ENCODE measurements around the gene MED12L.

Gene MED12L

GRCh38 chr3:151268267-151269235 is 183.1 kb downstream of the MED12L start:
- DNase-seq = no peak

DNA sequence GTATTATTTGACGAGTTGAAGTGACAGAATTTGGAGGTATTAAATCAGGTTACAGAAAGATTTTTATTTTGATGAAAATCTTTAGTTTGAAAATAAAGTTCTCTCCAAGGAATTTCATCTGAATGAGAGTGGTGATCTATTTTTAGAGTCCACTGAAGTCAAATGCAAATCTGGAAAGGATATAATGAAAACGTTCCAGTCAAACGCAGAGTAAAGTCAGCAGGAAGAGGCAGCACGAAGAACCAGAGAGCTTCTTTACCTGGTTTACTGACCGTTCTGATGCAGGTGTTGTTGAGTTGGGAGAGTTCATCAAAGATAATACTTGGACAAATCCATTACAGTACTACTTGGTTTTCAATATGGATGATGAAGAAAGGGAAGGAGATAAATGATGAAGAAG is 184.2 kb downstream of the MED12L start:
- no peak for DNase-seq

- DNase-seq = no peak
Observed at GRCh38 chr3:151275091-151275490, 189.6 kb downstream of the MED12L start.

DNA sequence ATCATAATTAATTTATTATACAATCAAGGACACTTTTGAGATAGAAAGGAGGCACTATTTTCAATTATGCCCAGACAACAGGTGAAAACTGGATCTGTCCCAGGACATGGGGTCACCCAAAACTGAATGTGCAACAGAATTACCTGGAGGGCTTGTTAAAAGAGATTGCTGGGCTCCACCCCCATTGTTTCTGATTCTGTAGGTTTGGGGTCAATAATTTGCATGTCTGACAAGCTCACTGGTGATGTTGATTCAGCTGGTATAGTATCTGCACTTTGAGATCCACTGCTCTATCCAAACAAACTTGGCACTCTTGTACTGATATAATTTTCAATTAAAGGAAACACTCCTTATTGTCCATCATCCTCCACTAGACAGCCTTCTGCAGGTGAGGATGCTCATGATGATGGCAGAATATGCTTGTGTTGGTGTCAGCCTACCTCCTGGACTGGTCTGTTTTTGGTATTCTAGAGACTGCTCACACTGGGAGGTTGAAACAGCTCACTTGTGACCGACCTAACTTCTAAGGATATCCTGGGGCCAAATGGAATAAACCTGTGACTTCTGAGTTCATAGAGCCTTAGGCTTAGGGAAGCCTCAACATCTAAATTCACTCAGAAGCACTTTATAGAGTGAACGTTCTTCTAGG is 190.7 kb downstream of the MED12L start:
- no peak for DNase-seq

- DNase-seq = peak; percentile 71
Observed at GRCh38 chr3:151276687-151277042, 191.2 kb downstream of the MED12L start.

- DNase-seq = peak; percentile 11
Observed at GRCh38 chr3:151278230-151278629, 192.8 kb downstream of the MED12L start, which contains the start of gene P2RY14. TSS of gene P2RY14 (minus strand) at chr3:151278542. CDS start at chr3:151214316, 64,226 bp downstream.

DNA sequence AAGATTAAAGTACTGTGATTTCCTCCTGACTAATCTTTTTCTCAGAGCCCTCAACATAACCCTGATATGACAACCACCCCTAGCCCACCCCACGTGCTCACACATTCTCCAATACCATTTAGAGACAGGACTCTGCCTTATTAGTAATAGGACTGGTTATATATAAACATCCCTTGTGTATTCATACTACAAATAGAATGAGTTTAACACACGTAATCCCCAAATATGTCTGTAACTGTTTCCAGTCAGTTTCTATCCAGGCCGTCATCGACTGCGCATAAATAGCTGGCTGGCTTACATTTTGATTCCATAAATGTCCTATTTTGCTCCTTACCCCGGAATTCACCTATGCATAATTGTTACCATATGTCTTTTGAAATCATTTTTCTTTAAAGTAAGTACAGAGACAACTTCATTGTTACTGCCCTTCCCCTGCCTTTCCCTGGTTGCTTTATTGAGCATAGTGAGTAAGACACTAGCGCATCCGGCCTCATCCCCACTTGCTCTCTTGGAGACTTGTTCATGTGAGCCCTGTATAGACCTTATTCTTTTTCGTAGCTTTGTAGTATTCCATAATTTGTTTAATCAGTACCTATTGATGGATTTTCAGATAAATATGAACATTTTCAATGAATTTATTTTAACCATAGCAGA is 196.3 kb downstream of the MED12L start:
- DNase-seq = no peak

GRCh38 chr3:151282921-151283320 is 197.5 kb downstream of the MED12L start:
- DNase-seq = no peak

- DNase-seq = no peak
Observed at GRCh38 chr3:151283387-151283786, 197.9 kb downstream of the MED12L start.

GRCh38 chr3:151283907-151284461 is 198.5 kb downstream of the MED12L start:
- DNase-seq = no peak

DNA sequence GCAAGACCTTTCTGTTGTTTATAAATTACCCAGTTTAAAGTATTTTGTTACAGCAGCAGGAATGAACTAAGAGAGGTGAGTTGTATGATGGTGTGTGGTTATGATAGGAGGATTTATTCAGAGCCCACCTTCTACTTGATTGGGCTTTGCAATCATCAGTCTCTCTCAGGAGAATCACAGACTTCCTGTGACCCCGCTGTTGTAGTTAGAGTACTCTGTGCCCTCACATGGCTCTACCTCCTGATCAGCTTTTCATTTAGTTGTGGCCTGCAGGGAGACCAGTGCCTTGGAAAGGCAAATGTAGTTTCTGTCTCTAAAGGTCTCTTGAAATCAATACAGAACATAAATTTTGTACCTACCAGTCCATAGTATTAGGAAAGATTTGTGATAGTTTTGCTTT is 200.5 kb downstream of the MED12L start:
- no peak for DNase-seq

DNA sequence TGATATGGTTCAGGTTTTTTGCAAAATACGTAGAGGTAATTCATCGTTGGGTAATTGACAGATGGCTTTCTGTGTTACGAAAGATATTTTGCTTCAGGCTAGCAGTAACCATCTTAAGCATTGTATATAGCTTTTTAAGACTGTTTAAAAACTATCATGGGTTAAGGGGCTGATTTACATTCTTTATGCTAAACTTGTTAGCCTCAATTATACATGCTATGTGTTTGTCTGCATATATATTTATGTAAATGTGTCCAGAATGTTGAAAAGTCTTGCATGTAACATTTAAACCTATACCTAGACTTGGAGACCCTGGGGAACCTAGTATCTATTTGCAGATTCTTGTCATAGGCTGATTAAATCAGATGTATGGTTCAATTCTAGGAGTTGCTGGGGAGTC is 204.0 kb downstream of the MED12L start:
- no peak for DNase-seq

DNA sequence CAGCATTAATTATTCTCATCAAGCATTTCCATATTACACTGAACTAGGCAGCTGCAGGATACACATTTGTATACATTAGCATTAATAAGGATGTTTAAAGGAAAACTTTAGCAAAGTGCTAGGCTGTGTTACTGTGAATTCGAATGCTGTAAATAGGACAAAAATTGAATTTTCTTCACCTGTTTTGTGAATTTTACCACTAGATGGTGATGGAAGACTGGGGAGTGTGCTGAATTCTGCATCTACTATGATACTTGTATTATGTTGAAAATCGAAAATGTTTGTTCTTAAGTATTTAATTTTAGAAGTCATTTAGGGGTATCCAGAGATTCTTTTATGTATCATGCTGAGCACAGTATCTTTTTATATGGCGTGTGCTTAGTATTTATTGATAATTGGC is 205.2 kb downstream of the MED12L start:
- no peak for DNase-seq

GRCh38 chr3:151293127-151293526 is 207.7 kb downstream of the MED12L start:
- no peak for DNase-seq

DNA sequence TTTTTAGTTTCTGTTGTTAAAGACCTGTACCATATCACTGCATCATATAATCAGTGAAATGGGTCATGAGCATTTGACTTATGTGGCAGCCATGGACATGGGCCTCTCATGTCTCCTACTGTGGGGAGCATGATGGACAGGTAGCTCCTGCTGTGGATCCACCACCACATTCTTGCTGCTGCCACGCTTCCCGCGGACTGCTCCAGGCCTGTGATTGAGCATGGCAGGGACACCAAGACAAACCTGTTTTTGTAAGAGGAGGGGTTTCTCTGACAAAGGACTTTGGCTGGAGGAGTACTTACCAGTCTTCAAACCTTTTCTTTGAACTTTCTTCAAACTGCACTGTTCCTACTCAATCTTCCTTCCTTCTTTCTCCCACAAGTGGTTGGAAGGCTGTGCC is 210.8 kb downstream of the MED12L start:
- DNase-seq = no peak

DNA sequence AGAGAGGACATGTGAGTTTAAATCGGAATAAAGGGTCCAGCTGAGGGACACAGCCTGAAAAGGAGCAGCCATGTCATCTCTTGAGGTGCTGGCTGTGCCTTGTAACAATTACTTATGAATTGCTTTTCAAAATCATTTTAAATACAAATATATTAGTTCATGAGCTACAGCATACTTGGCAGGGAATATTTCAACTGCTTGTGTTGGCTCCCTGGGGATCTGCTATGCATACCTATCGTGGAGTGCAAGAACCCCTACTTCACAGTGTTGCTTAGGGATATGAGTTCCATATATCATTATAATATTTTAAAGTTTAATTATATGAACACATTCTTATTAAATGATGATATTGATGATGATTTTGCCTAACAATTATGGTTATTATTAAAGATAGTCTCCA is 212.0 kb downstream of the MED12L start:
- no peak for DNase-seq

GRCh38 chr3:151299006-151299405 is 213.5 kb downstream of the MED12L start:
- no peak for DNase-seq

GRCh38 chr3:151300539-151300938 is 215.1 kb downstream of the MED12L start:
- no peak for DNase-seq

- DNase-seq = no peak
Observed at GRCh38 chr3:151301787-151302186, 216.3 kb downstream of the MED12L start.

- no peak for DNase-seq
Observed at GRCh38 chr3:151303751-151304150, 218.3 kb downstream of the MED12L start.

- DNase-seq = no peak
Observed at GRCh38 chr3:151305060-151305774, 219.8 kb downstream of the MED12L start.

GRCh38 chr3:151305775-151306151 is 220.3 kb downstream of the MED12L start:
- no peak for DNase-seq
